ENCODE measurements around the gene PRDM11.

GRCh38 chr11:45188127-45188526 lies 41.7 kb downstream of the PRDM11 start:
- no peak for TF ChIP-seq CTCF (IDR thresholded peaks at IDR 0.05)
- no peak for TF ChIP-seq REST (IDR thresholded peaks at IDR 0.05; ENCODE audit: insufficient read depth in 1 of 2, low read depth in 2 of 2, low read length in 1 of 2)
- no peak for TF ChIP-seq POLR2AphosphoS5 (IDR thresholded peaks at IDR 0.05; ENCODE audit: low read depth, low read length)
- no peak for TF ChIP-seq SIN3A (IDR thresholded peaks at IDR 0.05; ENCODE audit: borderline replicate concordance, insufficient read depth, low read depth, low read length)
